Measurements from ENCODE around the gene MTSS2.
A peak's percentile ranks its signal among the peaks of the same experiment; 100 is the strongest.
"Not testable (repeated sequence)": the region's sequence is repeated elsewhere in the genome, so short reads cannot be mapped to it uniquely, and the experiment has no call there.

The MTSS2 gene

DNA sequence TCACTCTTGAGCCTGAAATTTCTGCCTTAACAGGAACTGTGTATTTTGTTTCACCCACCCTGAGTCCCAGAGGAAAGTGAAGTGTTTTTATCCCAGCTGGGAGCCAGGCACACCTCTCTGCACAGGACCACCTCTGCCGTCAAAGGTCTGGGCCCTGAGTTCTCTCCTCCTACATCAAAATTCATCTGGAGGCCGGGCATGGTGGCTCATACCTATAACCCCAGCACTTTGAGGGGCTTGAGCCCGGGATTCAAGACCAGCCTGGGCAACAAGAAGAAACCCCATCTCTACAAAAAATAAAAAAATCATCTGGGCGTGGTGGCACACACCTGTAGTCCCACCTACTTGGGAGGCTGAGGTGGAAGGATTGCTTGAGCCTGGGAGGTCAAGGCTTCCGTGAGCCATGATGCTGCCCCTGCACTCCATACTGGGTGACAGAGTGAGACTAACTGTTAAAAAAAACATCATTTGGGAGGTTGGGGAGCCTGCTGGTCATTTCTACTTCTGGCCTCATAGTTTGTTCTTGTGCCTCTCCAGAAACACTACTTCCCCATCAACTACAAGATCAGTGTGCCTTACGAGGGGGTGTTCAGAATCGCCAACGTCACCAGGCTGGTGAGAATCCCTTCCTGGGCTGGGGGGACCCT lies 29.7 kb downstream of the MTSS2 start:
- DNase-seq (ENCODE audit: low read depth in 2 of 2, low spot score in 1 of 2): no peak

- peak; percentile 41 to 61 for DNase-seq (ENCODE audit: low read depth in 2 of 2, low spot score in 1 of 2)
These were observed 31.8 kb downstream of the MTSS2 start for GRCh38 chr16:70653809-70654771.

- no peak for DNase-seq (ENCODE audit: low read depth in 2 of 2, low spot score in 1 of 2)
These were observed 32.4 kb downstream of the MTSS2 start for GRCh38 chr16:70653406-70653805.

DNA sequence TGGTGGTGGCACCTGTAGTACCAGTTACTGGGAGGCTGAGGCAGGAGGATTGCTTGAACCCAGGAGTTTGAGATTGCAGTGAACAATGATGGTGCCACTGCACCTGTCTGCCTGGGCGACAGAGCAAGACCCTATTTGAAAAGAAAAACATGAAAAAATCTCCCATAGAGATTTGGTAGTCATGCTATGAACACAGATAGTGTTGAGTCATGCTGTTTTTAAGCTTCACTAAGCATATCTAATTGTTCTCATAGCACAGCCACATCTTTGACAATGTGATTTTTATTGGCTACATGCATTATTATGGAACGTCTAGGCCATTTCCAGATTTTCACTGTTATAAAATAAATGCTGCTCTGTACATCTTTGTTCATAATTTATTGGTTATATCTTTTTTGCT lies 33.5 kb downstream of the MTSS2 start:
- DNase-seq (ENCODE audit: low read depth in 2 of 2, low spot score in 1 of 2): no peak

DNA sequence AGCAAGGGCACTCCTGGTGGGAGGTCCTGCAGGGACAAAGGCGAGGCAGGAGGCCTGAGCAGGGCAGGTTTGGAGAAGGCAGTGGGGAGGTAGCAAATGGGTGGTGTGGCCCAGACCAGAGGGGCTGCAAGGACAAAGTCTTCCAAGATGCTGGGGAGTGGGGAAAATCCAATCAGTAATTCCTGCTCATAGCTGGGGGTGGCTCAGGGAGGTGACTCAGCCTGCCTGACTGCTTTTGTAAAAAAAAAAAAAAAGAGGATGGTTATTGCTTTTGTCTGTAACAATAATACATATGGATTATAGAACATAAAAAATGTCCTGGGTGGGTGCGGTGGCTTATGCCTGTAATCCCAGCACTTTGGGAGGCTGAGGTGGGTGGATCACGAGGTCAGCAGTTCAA lies 34.3 kb downstream of the MTSS2 start:
- DNase-seq (ENCODE audit: low read depth in 2 of 2, low spot score in 1 of 2): no peak

- no peak for DNase-seq (ENCODE audit: low read depth in 2 of 2, low spot score in 1 of 2)
These were observed 35.6 kb downstream of the MTSS2 start for GRCh38 chr16:70650216-70650615.

GRCh38 chr16:70649300-70649699 lies 36.6 kb downstream of the MTSS2 start:
- no peak for DNase-seq (ENCODE audit: low read depth in 2 of 2, low spot score in 1 of 2)

- DNase-seq (ENCODE audit: low read depth in 2 of 2, low spot score in 1 of 2): no peak
These were observed 37.2 kb downstream of the MTSS2 start for GRCh38 chr16:70648606-70649005.

DNA sequence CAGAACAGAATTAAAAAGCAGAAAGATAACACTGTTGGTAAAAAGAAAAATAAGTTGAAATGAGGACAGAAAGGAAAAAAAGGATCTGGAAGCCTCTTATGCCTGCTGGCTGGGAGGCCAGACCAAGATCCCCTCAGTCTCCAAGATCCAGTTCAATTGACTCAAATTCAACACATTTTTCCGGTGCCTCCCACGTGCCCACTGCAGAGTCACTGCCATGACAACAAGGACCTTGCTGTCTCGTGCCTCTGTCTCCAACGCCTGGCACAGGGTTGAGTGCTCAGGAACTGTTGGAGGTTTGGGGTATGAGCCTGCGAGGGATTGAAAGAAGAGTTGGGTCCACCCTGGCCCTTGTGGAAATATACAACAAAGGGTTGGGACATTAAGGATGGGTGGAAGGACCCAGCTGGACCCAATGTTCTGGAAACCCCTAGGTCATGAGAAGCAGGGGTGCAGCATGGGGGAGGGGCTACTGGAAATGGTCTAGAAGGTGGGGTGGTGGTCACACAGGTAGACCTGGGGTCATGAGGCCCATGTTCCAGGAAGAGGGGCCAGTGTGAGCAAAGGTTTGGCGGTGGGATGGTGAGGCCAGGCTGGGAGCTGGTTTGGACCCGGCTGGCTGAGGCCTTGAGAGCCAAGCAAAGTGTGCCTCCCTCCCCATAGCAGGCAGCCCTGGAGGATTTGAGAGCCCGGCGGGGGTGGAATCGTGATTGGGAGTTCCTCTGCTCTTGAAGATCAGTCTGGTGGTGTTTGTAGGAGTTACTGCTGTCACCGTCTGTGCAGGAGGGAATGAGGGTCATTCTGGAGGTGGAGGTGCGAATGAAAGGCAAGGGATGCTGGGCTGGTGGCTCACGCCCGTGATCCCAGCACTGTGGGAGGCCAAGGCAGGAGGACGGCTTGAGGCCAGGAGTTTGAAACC lies 38.2 kb downstream of the MTSS2 start:
- DNase-seq (ENCODE audit: low read depth in 2 of 2, low spot score in 1 of 2): no peak

- no peak for DNase-seq (ENCODE audit: low read depth in 2 of 2, low spot score in 1 of 2)
These were observed 39.3 kb downstream of the MTSS2 start, which contains the start of gene IL34 for GRCh38 chr16:70646260-70647241. IL34 (plus strand) TSS chr16:70646559; CDS start chr16:70646948, 389 bp downstream.

- DNase-seq (ENCODE audit: low read depth in 2 of 2, low spot score in 1 of 2): no peak
These were observed 40.9 kb downstream of the MTSS2 start for GRCh38 chr16:70644763-70645597.

DNA sequence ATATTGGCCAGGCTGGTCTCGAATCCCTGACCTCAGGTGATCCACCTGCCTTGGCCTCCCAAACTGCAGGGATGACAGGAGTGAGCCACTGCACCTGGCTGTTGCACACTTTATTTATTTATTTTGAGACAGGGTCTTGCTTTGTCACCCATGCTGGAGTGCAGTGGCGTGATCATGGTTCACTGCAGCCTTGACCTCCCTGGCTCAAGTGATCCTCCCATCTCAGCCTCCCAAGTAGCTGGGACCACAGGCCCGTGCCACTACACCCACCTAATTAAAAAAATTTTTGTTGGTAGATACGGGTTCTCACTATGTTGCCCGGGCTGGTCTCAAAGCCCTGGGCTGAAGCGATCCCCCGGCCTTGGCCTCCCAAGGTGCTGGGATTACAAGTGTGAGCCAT lies 42.6 kb downstream of the MTSS2 start:
- DNase-seq (ENCODE audit: low read depth in 2 of 2, low spot score in 1 of 2): not testable (repeated sequence)

DNA sequence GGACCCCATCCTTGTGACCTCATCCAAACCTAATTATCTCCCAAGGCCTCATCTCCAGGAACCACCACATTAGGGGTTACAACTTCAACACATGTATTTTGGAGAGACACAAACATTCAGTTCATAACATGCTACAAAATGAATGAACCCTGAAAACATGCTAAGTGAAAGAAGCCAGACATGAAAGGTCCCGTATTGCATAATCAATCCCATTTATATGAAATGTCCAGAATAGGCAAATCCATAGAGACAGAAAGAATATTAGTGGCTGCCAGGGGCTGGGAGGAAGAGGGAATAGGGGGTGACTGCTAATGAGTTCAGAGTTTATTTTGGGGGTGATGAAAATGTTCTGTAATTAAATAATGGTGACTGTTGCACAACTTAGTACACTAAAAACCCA lies 43.2 kb downstream of the MTSS2 start:
- DNase-seq (ENCODE audit: low read depth in 2 of 2, low spot score in 1 of 2): no peak

DNA sequence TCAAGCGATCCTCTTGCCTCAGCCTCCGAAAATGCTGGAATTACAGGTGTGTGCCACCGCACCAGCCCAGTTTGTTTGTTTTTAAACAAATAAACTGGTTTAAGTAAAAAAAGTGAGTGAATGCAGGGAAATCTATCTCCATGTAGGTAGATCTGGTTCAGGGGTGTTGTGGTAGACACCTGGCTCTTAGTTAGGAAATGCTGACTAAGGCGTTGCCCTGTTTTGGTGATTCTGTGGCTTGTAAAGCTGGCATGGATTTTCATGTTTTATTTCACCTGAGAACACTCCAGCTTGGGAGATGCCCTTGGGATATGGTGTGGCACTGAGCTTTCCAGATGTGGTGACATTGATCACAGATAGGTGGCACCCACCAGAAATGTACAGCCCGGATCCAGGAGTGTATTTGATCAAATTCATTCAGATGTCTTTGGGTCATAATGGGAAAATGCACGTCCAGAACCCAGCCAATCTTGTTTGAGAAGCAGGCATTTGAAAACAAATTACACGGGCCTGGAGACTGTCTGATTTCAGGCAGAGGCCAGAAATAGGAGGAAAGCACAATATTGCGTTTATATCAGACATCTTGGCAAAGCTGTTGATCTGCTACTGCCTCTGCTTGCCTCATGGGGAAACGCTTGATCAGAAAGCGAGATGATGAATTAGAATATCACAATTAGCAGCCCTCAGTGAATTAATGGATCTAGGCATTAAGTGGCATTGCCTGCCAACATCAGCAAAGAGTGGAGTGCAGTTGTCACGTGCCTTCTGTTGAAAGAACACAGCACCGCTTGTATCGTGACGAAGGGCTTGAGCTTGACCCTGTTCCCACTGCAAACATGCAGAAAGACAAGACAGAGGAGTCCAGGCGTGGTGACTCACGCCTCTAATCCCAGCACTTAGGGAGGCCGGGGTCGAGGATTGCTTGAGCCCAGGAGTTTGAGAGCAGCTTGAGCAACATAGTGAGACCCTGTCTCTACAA lies 46.8 kb downstream of the MTSS2 start:
- no peak for DNase-seq (ENCODE audit: low read depth in 2 of 2, low spot score in 1 of 2)

Data from stimulated activated CD8-positive, alpha-beta memory T cell treated with anti-CD3 and anti-CD28 coated beads, Interleukin-4, amount 100 ng/mL, for 1 hour (primary cell).